K562 (cell line): Measurements from ENCODE around the gene MERTK. TPM values are rescaled to one million over a fixed set of nuclear protein-coding genes. Genes with fewer than 3 reads are reported as not detected.

Experiments
- ARID1B ChIP-seq: fragments of 450-650 bp; IDR thresholded peaks from 2 replicates; pipeline ENCODE4 v1.6.1; 2016; ENCODE audit warnings: antibody characterized with exemption, mild to moderate bottlenecking, inconsistent platforms
- BRCA1 ChIP-seq, 2 experiments: fragments of 450-650 bp in 1 of 2; sonication (generic) in 1 of 2; formaldehyde crosslinking in 1 of 2; IDR thresholded peaks; 2 replicates each; pipeline versions ENCODE4 v1.5.0 to v1.6.1; 2017 to 2020; ENCODE audit warnings: mild to moderate bottlenecking in 1 of 2, missing genetic modification reagents in 1 of 2
- BRD9 ChIP-seq: fragments of 450-650 bp; IDR thresholded peaks from 2 replicates; pipeline ENCODE4 v1.6.1; 2018; ENCODE audit warnings: low read depth; ENCODE audit not compliant: partially characterized antibody
- CHD1 ChIP-seq: fragments of 200-600 bp; sonication (generic); IDR thresholded peaks from one replicate; pipeline ENCODE4 v1.6.1; 2012; ENCODE audit warnings: mild to moderate bottlenecking, moderate library complexity, low read length, inconsistent platforms
- ELF4 ChIP-seq: fragments of 450-650 bp; formaldehyde crosslinking; IDR thresholded peaks from 2 replicates; pipeline ENCODE4 v1.4.0; 2022; ENCODE audit warnings: missing genetic modification characterization
- FOXA1 ChIP-seq: fragments of 450-650 bp; IDR thresholded peaks from 2 replicates; pipeline ENCODE4 v1.6.1; 2016; ENCODE audit warnings: mild to moderate bottlenecking, borderline replicate concordance
- HLTF ChIP-seq: fragments of 450-650 bp; IDR thresholded peaks from 2 replicates; pipeline ENCODE4 v1.6.1; 2016
- KAT7 ChIP-seq: sonication (generic); formaldehyde crosslinking; IDR thresholded peaks from 2 replicates; pipeline ENCODE4 v1.8.0; 2022; ENCODE audit warnings: missing genetic modification reagents, mild to moderate bottlenecking, borderline replicate concordance
- KDM1A ChIP-seq, 2 experiments: fragments of 450-650 bp; IDR thresholded peaks; 2 replicates each; pipeline ENCODE4 v1.6.1; 2016; ENCODE audit warnings: mild to moderate bottlenecking in 2 of 2
- MED1 ChIP-seq: sonication (generic); formaldehyde crosslinking; IDR thresholded peaks from 2 replicates; pipeline ENCODE4 v1.8.1; 2023; ENCODE audit warnings: missing genetic modification reagents, borderline replicate concordance
- MYNN ChIP-seq, 2 experiments: sonication (generic); formaldehyde crosslinking in 1 of 2; IDR thresholded peaks; 2 replicates each; pipeline versions ENCODE4 v1.5.0 to v1.6.1; 2016 to 2020; ENCODE audit warnings: antibody characterized with exemption in 1 of 2, missing genetic modification reagents in 1 of 2
- NFYB ChIP-seq: IDR thresholded peaks from 2 replicates; pipeline ENCODE4 v1.6.1; 2011; ENCODE audit warnings: mild to moderate bottlenecking, moderate library complexity; ENCODE audit not compliant: insufficient read length; ENCODE audit errors: extremely low read depth
- NONO ChIP-seq, 2 experiments: fragments of 200-400 bp in 1 of 2; fragments of 450-650 bp in 1 of 2; formaldehyde crosslinking in 1 of 2; IDR thresholded peaks; 2 replicates each; pipeline ENCODE4 v1.6.1; 2017; ENCODE audit warnings: low read depth in 2 of 2, mild to moderate bottlenecking in 2 of 2, moderate library complexity in 2 of 2, low read length in 1 of 2
- NR1H2 ChIP-seq: sonication (generic); formaldehyde crosslinking; IDR thresholded peaks from 2 replicates; pipeline ENCODE4 v1.4.0; 2020; ENCODE audit warnings: mild to moderate bottlenecking, missing genetic modification reagents
- NR2C2 ChIP-seq, 2 experiments: fragments of 200-800 bp in 1 of 2; sonication (Bioruptor generic) in 1 of 2; sonication (generic) in 1 of 2; formaldehyde crosslinking in 1 of 2; IDR thresholded peaks; 2 replicates each; pipeline versions ENCODE4 v1.6.1 to v1.8.0; 2016 to 2022; ENCODE audit warnings: mild to moderate bottlenecking in 1 of 2, missing compliant biosample characterization in 1 of 2, missing genetic modification characterization in 1 of 2, missing genetic modification reagents in 1 of 2
- RBM22 ChIP-seq: fragments of 200-400 bp; formaldehyde crosslinking; IDR thresholded peaks from 2 replicates; pipeline ENCODE4 v1.6.1; 2018; ENCODE audit warnings: low read length, low read depth; ENCODE audit not compliant: poor library complexity, severe bottlenecking
- SPI1 ChIP-seq: IDR thresholded peaks from 2 replicates; pipeline ENCODE4 v1.6.1; 2011; ENCODE audit warnings: low read depth, low read length, control low read depth, borderline replicate concordance
- TCF3 ChIP-seq: sonication (generic); formaldehyde crosslinking; IDR thresholded peaks from 2 replicates; pipeline ENCODE4 v1.4.0; 2020; ENCODE audit warnings: mild to moderate bottlenecking, missing genetic modification reagents
- YY1 ChIP-seq, 3 experiments: IDR thresholded peaks; 2 replicates each; pipeline ENCODE4 v1.6.1; 2011; ENCODE audit warnings: low read length in 2 of 3, mild to moderate bottlenecking in 2 of 3, moderate library complexity in 2 of 3, borderline replicate concordance in 1 of 3, control low read depth in 1 of 3, low read depth in 1 of 3; ENCODE audit not compliant: insufficient read depth in 3 of 3, insufficient replicate concordance in 2 of 3, control insufficient read depth in 1 of 3, insufficient read length in 1 of 3; ENCODE audit errors: extremely low read depth in 1 of 3
- ZC3H8 ChIP-seq: fragments of 450-650 bp; IDR thresholded peaks from 2 replicates; pipeline ENCODE4 v1.6.1; 2017
- ZFP91 ChIP-seq: sonication (generic); formaldehyde crosslinking; IDR thresholded peaks from 2 replicates; pipeline ENCODE4 v1.8.0; 2022; ENCODE audit warnings: mild to moderate bottlenecking, missing genetic modification reagents
- ZNF124 ChIP-seq: sonication (generic); formaldehyde crosslinking; IDR thresholded peaks from 2 replicates; pipeline ENCODE4 v1.8.1; 2022; ENCODE audit warnings: missing genetic modification reagents
- ZNF316 ChIP-seq: fragments of 450-650 bp; IDR thresholded peaks from 2 replicates; pipeline ENCODE4 v1.6.1; 2016
- polyA plus RNA-seq, 8 experiments: library from polyadenylated mRNA; depleted of rRNA in 4 of 8; stranded (reverse) in 5 of 8; unstranded in 3 of 8; fragments of >200 nt; fragmentation: Nextera tagmentation in 2 of 8; fragmentation: Illumina TruSeq in 1 of 8; extraction: Ambion mirVana in 2 of 8; extraction: Trizol in 1 of 8; gene quantifications; 2 replicates each; pipeline versions ENCODE4 v1.2.1 to v1.2.3, GENCODE V29; 2011 to 2014; ENCODE audit warnings: inconsistent platforms in 1 of 8, missing spikeins in 1 of 8
- total RNA-seq, 7 experiments: library from RNA; depleted of rRNA in 6 of 7; stranded (reverse); fragments of >200 nt in 6 of 7; fragmentation: Illumina TruSeq in 2 of 7; extraction: Trizol in 2 of 7; gene quantifications; 2 replicates each; pipeline versions ENCODE4 v1.2.1 to v1.2.3, GENCODE V29; 2011 to 2021; ENCODE audit warnings: low replicate concordance in 1 of 7
- TF ChIP-seq, protein P1 (sequence below): sonication (generic); formaldehyde crosslinking; IDR thresholded peaks from 2 replicates; pipeline ENCODE4 v1.8.1; 2023; ENCODE audit warnings: mild to moderate bottlenecking, missing genetic modification reagents
- TF ChIP-seq, protein P2 (sequence below): fragments of 250-450 bp; sonication (Bioruptor Pico); IDR thresholded peaks from 2 replicates; pipeline ENCODE4 v1.4.0; 2020; ENCODE audit warnings: mild to moderate bottlenecking, moderate library complexity
- TF ChIP-seq, protein P3 (sequence below): fragments of 250-450 bp; sonication (Bioruptor Pico); IDR thresholded peaks from 2 replicates; pipeline ENCODE4 v1.9.0; 2021; ENCODE audit warnings: mild to moderate bottlenecking

The MERTK gene
- total and polyA plus RNA-seq, 9 of the 15 experiments (the other 6 are each of a cell fraction or from before 2014, with no cell fraction given), result 0.23 to 1.6 (median 0.74) TPM

DNA sequence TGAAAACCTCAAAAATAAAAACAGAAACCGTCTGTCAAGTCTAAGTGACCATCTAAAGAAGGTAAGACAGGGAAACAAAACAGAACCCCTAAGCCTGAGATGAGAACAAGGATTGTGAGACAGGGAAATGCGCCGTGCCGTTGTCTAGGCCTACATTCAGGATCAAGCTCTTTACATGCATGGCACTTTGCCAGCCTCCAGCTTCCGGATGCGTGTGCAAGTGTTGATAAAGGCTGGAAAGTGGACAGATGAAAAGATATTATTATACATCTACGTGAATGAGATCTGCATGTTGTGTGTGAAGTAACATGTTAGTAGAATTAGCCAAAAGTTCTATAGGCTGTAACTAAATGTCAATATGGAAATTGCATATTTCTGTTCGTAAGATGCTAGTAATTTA, 128.1 kb downstream of the MERTK start (continued):
- TF ChIP-seq, protein P1, sequence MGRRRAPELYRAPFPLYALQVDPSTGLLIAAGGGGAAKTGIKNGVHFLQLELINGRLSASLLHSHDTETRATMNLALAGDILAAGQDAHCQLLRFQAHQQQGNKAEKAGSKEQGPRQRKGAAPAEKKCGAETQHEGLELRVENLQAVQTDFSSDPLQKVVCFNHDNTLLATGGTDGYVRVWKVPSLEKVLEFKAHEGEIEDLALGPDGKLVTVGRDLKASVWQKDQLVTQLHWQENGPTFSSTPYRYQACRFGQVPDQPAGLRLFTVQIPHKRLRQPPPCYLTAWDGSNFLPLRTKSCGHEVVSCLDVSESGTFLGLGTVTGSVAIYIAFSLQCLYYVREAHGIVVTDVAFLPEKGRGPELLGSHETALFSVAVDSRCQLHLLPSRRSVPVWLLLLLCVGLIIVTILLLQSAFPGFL (CRISPR knock-in tag), result no peak
- no peak for TF ChIP-seq MED1 (CRISPR knock-in tag)
- no peak for TF ChIP-seq YY1 (IDR thresholded peaks at IDR 0.05; ENCODE audit: borderline replicate concordance in 1 of 3, control insufficient read depth in 1 of 3, extremely low read depth in 1 of 3, insufficient read depth in 3 of 3, insufficient read length in 1 of 3, insufficient replicate concordance in 2 of 3, low read depth in 1 of 3, low read length in 2 of 3)
- TF ChIP-seq ELF4 (CRISPR knock-in tag), result no peak
- TF ChIP-seq ZNF316, result no peak
- TF ChIP-seq ARID1B, result peak; percentile 92
- TF ChIP-seq TCF3 (CRISPR knock-in tag), result peak; percentile 71
- TF ChIP-seq KAT7, result no peak
- TF ChIP-seq KDM1A (IDR thresholded peaks at IDR 0.05), result 0 out of 4 replicates have a peak, but pooled peaks of 1 of the 2 experiments have one; percentile 11
- TF ChIP-seq CHD1, result no peak
- no peak for TF ChIP-seq RBM22
- TF ChIP-seq, protein P2, sequence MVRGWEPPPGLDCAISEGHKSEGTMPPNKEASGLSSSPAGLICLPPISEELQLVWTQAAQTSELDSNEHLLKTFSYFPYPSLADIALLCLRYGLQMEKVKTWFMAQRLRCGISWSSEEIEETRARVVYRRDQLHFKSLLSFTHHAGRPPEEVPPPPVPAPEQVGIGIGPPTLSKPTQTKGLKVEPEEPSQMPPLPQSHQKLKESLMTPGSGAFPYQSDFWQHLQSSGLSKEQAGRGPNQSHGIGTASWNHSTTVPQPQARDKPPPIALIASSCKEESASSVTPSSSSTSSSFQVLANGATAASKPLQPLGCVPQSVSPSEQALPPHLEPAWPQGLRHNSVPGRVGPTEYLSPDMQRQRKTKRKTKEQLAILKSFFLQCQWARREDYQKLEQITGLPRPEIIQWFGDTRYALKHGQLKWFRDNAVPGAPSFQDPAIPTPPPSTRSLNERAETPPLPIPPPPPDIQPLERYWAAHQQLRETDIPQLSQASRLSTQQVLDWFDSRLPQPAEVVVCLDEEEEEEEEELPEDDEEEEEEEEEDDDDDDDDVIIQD (CRISPR knock-in tag), result no peak
- no peak for TF ChIP-seq NFYB
- no peak for TF ChIP-seq NONO (IDR thresholded peaks at IDR 0.05; ENCODE audit: low read depth in 2 of 2, low read length in 1 of 2)
- TF ChIP-seq NR1H2 (CRISPR knock-in tag), result no peak
- TF ChIP-seq HLTF, result no peak
- TF ChIP-seq, protein P3, sequence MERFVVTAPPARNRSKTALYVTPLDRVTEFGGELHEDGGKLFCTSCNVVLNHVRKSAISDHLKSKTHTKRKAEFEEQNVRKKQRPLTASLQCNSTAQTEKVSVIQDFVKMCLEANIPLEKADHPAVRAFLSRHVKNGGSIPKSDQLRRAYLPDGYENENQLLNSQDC (CRISPR knock-in tag), result no peak
- no peak for TF ChIP-seq SPI1
- TF ChIP-seq NR2C2 (CRISPR knock-in tag; IDR thresholded peaks at IDR 0.05), result no peak
- no peak for TF ChIP-seq NR2C2 (tag; IDR thresholded peaks at IDR 0.05)
- no peak for TF ChIP-seq BRD9
- no peak for TF ChIP-seq FOXA1
- TF ChIP-seq MYNN (IDR thresholded peaks at IDR 0.05), result 0 out of 2 replicates have a peak, but pooled peaks have one; percentile 43
- no peak for TF ChIP-seq MYNN (CRISPR knock-in tag; IDR thresholded peaks at IDR 0.05)
- no peak for TF ChIP-seq ZFP91 (CRISPR knock-in tag)
- TF ChIP-seq BRCA1 (IDR thresholded peaks at IDR 0.05), result no peak
- no peak for TF ChIP-seq BRCA1 (CRISPR knock-in tag; IDR thresholded peaks at IDR 0.05)
- no peak for TF ChIP-seq ZNF124 (CRISPR knock-in tag)
- TF ChIP-seq ZC3H8, result no peak
